IPS-18c (cell line): ENCODE measurements around the gene CDYL.

Experiments used
- H3K4me3 ChIP-seq: 2 replicates; pipeline ENCODE4 v1.7.0; 2013; ENCODE audit warnings: low read depth, mild to moderate bottlenecking, low read length, moderate library complexity; ENCODE audit not compliant: insufficient read depth
- H3K9me3 ChIP-seq: one replicate; pipeline ENCODE4 v1.6.1; 2013; ENCODE audit warnings: mild to moderate bottlenecking, low read length, moderate library complexity; ENCODE audit not compliant: control insufficient read depth, insufficient read depth

Gene CDYL

GRCh38 chr6:4944325-4944724, 168.1 kb downstream of the CDYL start:
- no peak overlapping the region for H3K4me3 ChIP-seq
- no peaks in the 10 kb centered on the region for H3K9me3 ChIP-seq

DNA sequence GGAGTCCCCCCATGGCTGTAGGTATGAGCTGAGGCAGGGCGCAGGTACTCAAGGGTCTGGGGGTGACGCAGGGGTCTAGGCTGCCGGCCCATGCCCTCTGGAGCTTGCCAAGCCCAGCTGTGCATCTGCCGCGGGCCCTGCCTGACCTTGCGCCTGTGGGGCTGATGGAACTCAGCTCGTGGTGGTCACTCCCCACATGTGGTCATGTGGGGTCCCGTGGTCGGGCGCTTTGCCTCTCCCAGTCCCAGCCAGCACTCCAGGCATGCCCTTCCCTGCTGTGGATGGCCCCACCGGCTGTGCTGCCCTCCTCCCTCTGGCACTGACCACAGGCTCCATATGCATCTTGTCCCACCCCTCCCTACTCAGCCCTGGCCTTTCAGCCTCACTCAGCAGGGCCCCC, 170.3 kb downstream of the CDYL start:
- no peak overlapping the region for H3K4me3 ChIP-seq
- no peaks in the 10 kb centered on the region for H3K9me3 ChIP-seq

DNA sequence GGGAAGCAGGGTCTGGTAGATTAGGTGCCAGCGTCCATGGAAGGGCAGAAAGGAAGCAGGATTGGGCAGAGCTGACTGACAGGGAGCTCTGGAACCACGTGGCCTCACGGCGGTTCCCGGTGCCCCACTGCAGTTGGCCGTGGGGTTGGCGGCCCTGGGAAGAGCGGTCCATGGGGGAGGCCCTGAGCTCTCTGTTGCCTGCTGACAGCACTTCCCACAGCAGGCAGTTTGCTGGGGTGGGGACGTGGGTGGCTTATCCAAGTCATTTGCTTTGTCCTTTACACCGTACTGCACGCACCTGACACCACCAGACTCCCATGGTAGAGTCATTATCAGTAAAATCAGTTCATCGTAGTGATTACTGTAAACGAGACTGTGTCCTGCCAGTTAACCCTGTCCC, 171.5 kb downstream of the CDYL start:
- H3K4me3 ChIP-seq, result no peak overlapping the region
- no peaks in the 10 kb centered on the region for H3K9me3 ChIP-seq

DNA sequence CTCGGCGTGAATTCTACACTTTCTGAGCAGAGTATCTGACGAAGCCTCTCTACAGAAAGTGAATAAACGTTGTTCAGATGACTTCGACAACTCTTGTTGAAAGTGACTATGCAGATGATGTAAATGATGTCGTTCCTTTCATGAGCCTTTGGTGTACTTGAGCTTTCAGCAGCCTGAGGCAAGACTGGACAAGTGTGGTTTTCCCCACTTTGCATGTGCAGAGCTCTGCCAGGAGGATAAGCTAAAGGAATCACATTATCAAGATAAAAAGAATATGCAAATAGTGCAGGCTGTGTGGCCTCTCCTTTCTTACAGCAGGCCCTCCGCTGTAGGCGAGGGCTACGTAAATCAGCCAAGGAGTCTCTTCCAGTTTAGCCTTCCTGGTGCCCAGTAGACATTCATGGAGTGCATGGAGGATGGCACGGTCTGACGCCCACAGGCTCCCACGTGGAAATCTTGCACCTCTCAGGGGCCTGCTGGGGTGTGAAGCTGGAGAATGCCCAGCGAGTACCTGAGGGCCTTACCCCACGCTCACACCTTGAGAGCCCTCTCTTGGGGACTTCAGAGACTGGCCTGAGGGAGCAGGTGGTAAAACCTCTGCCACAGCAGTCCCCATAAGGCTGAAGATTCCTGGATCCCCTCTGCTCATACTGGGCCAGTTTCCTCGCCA, 172.7 kb downstream of the CDYL start:
- H3K4me3 ChIP-seq, result no peak overlapping the region
- H3K9me3 ChIP-seq, result no peaks in the 10 kb centered on the region

DNA sequence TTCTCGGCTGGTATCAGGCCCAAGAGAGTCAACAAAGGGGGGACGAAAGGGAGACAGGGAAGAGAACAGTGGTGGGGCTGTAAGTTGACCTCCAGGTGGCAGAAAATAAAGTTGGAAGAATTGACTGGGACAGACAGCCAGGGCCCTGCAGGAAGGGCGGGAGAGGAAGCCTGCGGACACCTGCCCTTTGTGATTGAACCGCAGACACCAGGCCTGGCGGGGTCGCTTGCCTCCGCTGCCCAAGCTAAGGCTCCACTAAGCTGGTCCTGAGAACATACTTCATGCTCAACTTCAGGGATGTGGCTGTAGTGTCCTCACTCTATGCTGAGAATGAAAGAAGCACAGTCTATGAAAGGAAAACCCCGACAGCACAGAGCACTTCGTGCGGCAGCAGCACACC, 173.9 kb downstream of the CDYL start:
- H3K9me3 ChIP-seq, result no peaks in the 10 kb centered on the region
- H3K4me3 ChIP-seq, result no peak overlapping the region

DNA sequence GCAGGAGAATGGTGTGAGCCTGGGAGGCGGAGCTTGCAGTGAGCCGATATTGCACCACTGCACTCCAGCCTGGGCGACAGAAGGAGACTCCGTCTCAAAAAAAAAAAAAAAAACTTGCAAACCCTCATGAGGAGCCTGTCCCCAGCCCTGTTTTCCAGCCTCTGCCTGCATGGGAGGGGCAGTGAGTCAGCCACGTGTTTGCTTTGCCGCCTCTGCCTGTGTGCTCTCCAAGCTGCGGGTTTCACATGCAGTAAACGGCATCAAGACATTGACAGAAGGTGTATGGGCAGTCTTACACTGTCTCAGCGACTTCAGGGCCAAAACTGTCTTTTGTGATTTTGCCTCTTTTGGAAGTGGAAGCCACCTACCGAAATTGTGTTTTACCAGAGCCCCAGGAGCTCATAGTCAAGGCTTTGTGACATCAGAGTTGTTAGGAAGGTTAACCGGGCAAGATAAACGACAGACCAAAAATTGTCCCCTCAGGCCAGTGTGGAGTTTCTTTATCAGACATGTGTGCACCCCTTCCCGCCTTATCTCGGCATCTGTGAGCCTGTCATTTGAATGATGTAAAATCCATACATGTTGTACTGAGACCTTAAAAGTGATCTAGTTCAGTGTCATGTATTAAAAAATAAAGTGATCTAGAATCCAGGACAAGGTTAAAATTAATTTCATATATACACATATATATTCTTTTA, 174.8 kb downstream of the CDYL start:
- Histone ChIP-seq H3K9me3 (no peaks in the 10 kb centered on the region), H3K4me3 (no peak overlapping the region)

GRCh38 chr6:4953440-4953839, 177.2 kb downstream of the CDYL start:
- H3K4me3 ChIP-seq, result no peak overlapping the region
- no peaks in the 10 kb centered on the region for H3K9me3 ChIP-seq

GRCh38 chr6:4956625-4957024, 180.4 kb downstream of the CDYL start:
- Histone ChIP-seq H3K4me3 (no peak overlapping the region), H3K9me3 (no peaks in the 10 kb centered on the region)

- Histone ChIP-seq H3K4me3 (no peak overlapping the region; the same call in 1 of the 2 replicates), H3K9me3 (no peaks in the 10 kb centered on the region)
These were observed 181.5 kb downstream of the CDYL start for GRCh38 chr6:4957521-4958231.

- Histone ChIP-seq H3K9me3 (no peaks in the 10 kb centered on the region), H3K4me3 (no peak overlapping the region)
These were observed 182.4 kb downstream of the CDYL start for GRCh38 chr6:4958624-4959023.

- Histone ChIP-seq H3K9me3 (no peaks in the 10 kb centered on the region), H3K4me3 (no peak overlapping the region)
These were observed 185.3 kb downstream of the CDYL start for GRCh38 chr6:4961322-4962168.

DNA sequence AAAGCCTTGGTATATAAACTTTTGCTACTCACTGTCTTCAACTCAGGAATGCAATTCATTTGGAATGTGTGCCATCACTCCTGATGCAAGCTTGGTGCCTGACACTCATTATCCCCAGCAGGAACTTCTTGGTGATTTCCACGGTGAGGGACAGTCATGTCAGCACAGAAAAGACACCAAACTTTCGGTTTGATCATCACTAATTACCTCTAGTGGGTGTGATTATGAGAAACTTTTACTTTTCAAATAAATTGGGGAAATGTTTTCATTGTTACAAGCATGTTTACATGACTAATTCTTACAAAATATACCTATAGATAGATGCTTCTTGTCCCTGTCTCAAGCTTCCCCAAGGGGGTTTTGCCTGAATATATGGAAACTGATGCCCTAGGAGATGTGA, 186.7 kb downstream of the CDYL start:
- Histone ChIP-seq H3K4me3 (no peak overlapping the region), H3K9me3 (no peaks in the 10 kb centered on the region)

GRCh38 chr6:4964675-4965561, 188.7 kb downstream of the CDYL start:
- H3K4me3 ChIP-seq, result no peak overlapping the region
- H3K9me3 ChIP-seq, result no peaks in the 10 kb centered on the region

DNA sequence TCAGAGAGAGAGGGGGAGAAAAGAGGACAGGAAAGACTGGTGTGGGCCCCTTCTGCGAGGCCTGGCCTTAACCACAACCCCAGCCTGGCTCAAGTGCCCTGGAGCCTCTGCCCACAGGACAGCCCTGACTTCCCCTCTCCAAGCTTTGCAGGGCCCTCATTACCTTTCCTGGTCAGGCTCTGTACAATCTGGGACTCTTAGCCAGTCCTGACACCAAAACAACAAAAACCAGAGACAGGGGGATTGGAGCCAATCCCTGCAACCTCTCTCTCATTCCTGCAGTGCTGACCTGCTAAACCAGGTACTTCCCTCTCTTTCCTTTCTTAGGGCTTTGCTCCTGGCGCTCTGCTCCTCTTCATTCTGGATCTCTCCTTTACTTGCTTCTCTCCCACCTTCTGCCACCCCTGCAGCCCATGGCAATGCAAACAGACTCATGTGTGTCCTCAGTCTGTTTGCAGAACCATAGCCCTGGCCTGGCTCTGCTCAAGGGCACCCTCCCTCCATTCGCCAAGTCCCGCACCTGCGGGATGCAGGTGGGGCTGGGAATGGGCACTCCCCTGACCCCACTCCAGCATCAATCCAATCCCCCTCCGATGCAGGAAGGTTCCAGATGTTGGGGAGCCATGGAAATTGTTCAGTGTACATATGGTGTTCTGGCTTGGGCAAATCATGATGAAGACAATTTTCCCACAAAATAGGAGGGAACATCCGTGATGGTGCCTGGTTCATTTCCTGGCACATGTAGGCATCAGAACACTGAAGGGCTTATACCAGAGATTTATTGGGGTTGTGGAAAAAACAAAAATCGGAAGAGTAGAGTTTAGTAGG, 189.6 kb downstream of the CDYL start:
- Histone ChIP-seq H3K9me3 (no peaks in the 10 kb centered on the region), H3K4me3 (no peak overlapping the region)

DNA sequence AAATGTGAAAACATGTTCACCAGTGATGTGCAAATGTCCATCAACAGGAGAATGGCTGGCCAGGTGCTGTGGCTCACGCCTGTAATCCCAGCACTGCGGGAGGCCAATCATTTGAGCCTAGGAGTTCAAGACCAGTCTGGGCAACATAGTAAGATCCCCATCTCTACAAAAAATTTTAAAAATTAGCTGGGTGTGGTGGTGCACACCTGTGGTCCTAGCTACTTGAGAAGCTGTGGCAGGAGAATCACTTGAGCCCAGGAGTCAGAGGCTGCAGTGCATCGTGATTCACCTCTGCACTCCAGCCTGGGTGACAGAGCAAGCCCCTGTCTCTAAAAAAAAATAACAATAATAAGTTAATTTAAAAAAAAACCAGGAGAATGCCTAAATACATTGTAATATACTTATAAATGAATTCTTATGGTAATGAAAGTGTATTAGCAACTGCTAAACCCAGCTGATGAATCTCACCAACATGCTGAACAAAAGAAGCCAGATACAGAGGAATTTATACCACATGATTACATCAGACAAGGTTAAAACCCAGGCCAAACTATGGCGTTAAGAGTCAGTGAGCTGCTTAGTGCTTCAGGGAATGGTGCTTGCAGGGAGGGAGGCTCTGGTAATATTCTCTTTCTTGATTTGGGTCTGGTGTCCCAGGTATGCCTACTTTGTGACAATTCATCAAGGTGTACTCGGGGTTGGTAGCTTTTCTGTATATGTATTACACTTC, 191.3 kb downstream of the CDYL start:
- H3K9me3 ChIP-seq, result no peaks in the 10 kb centered on the region
- no peak overlapping the region for H3K4me3 ChIP-seq
